Measurements from ENCODE around the gene PCDHB8.
"Not testable (repeated sequence)": the region's sequence is repeated elsewhere in the genome, so short reads cannot be mapped to it uniquely, and the experiment has no call there.

DNA sequence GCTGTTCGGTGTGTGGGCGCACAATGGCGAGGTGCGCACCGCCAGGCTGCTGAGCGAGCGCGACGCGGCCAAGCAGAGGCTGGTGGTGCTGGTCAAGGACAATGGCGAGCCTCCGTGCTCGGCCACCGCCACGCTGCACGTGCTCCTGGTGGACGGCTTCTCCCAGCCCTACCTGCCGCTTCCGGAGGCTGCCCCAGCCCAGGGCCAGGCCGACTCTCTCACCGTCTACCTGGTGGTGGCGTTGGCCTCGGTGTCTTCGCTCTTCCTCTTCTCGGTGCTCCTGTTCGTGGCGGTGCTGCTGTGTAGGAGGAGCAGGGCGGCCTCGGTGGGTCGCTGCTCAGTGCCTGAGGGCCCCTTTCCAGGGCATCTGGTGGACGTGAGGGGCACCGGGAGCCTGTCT, 2.3 kb downstream of the PCDHB8 start:
- TF ChIP-seq, protein P1, sequence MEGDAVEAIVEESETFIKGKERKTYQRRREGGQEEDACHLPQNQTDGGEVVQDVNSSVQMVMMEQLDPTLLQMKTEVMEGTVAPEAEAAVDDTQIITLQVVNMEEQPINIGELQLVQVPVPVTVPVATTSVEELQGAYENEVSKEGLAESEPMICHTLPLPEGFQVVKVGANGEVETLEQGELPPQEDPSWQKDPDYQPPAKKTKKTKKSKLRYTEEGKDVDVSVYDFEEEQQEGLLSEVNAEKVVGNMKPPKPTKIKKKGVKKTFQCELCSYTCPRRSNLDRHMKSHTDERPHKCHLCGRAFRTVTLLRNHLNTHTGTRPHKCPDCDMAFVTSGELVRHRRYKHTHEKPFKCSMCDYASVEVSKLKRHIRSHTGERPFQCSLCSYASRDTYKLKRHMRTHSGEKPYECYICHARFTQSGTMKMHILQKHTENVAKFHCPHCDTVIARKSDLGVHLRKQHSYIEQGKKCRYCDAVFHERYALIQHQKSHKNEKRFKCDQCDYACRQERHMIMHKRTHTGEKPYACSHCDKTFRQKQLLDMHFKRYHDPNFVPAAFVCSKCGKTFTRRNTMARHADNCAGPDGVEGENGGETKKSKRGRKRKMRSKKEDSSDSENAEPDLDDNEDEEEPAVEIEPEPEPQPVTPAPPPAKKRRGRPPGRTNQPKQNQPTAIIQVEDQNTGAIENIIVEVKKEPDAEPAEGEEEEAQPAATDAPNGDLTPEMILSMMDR (optimal IDR thresholded peaks at IDR 0.05 in 1 of 3, IDR thresholded peaks at IDR 0.05 in 1 of 3, conservative IDR thresholded peaks at IDR 0.05 in 1 of 3; ENCODE audit: extremely low read depth in 1 of 3, insufficient read depth in 2 of 3, low read length in 3 of 3), result not testable (repeated sequence)
- not testable (repeated sequence) for TF ChIP-seq EZH2 (IDR thresholded peaks at IDR 0.05; ENCODE audit: low read length)
